DND-41 (cell line): ENCODE data around the gene SH3BGR.
A peak's percentile ranks its signal among the peaks of the same experiment; 100 is the strongest.
"Not testable (repeated sequence)": the region's sequence is repeated elsewhere in the genome, so short reads cannot be mapped to it uniquely, and the experiment has no call there.

ENCODE experiments used
- ATAC-seq: fragments of 200-7000 bp; cut with Tn5 transposase; 3 replicates; pipeline ENCODE4 v1.9.1; 2021; ENCODE audit warnings: low read depth; ENCODE audit not compliant: insufficient read depth
- DNase-seq: peaks from one replicate; pipeline ENCODE4 v3.0.0-alpha.2; 2020
- H2AFZ ChIP-seq: 2 replicates; pipeline ENCODE4 v1.6.0; 2012; ENCODE audit warnings: low read depth, low read length
- H3K27ac ChIP-seq: 2 replicates; pipeline ENCODE4 v1.5.1; 2012; ENCODE audit warnings: low read length, inconsistent platforms
- H3K27me3 ChIP-seq: fragments of 200-600 bp; sonication (generic); 2 replicates; pipeline ENCODE4 v1.6.0; 2012; ENCODE audit warnings: low read length, mild to moderate bottlenecking, inconsistent platforms; ENCODE audit not compliant: insufficient read depth, poor library complexity
- H3K36me3 ChIP-seq: 2 replicates; pipeline ENCODE4 v1.5.1; 2012; ENCODE audit warnings: low read length, inconsistent platforms; ENCODE audit not compliant: insufficient read depth
- H3K4me1 ChIP-seq: 2 replicates; pipeline ENCODE4 v1.5.1; 2012; ENCODE audit warnings: mild to moderate bottlenecking, low read length; ENCODE audit not compliant: insufficient read depth
- H3K4me2 ChIP-seq: 2 replicates; pipeline ENCODE4 v1.6.0; 2012; ENCODE audit warnings: mild to moderate bottlenecking, moderate library complexity, low read length, inconsistent platforms; ENCODE audit not compliant: insufficient read depth
- H3K4me3 ChIP-seq, 2 experiments: fragments of 200-600 bp in 1 of 2; shearing (Covaris generic) in 1 of 2; 2 replicates each; pipeline ENCODE4 v1.5.1; 2012 to 2016; ENCODE audit warnings: inconsistent platforms in 2 of 2, low read length in 2 of 2, mild to moderate bottlenecking in 2 of 2, low read depth in 1 of 2, moderate library complexity in 1 of 2
- H3K79me2 ChIP-seq: 2 replicates; pipeline ENCODE4 v1.6.0; 2012; ENCODE audit warnings: low read length, inconsistent platforms; ENCODE audit not compliant: insufficient read depth
- H3K9ac ChIP-seq: 2 replicates; pipeline ENCODE4 v1.6.0; 2012; ENCODE audit warnings: low read depth, mild to moderate bottlenecking, inconsistent platforms, low read length, moderate library complexity
- H3K9me3 ChIP-seq: 2 replicates; pipeline ENCODE4 v1.5.1; 2012; ENCODE audit warnings: low read length, moderate library complexity, mild to moderate bottlenecking, inconsistent platforms; ENCODE audit not compliant: insufficient read depth, severe bottlenecking
- H4K20me1 ChIP-seq: 2 replicates; pipeline ENCODE4 v1.6.0; 2012; ENCODE audit warnings: low read length; ENCODE audit not compliant: insufficient read depth
- EZH2 ChIP-seq: IDR thresholded peaks from 3 replicates; pipeline ENCODE4 v1.6.1; 2012; ENCODE audit warnings: borderline replicate concordance, low read depth, mild to moderate bottlenecking, moderate library complexity, low read length, inconsistent platforms; ENCODE audit not compliant: severe bottlenecking
- TF ChIP-seq, protein P1 (sequence below): IDR thresholded peaks from 2 replicates; pipeline ENCODE4 v1.5.1; 2012; ENCODE audit warnings: borderline replicate concordance, low read length, moderate library complexity, mild to moderate bottlenecking; ENCODE audit not compliant: poor library complexity, severe bottlenecking; ENCODE audit errors: extremely low read depth

Gene SH3BGR

DNA sequence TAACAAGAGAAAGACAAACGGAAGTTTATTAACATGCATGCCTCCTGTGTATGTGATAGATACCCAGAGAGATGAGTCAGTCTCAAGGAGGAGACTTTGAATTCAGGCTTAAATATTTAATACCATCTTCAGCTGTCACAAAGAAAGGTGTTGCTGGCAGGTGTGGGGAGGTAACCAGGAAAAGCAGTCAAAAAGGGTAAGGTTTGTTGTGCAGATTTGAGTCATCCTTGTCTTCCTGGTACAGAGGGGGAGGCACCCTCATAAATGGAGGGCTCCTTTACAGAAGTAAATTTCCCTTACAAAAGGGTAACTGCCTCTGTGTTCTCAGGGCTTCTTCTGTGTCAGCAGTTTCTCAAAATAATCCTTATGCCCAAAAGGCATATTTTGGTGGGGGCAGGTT lies 85.8 kb downstream of the SH3BGR start:
- TF ChIP-seq, protein P1, sequence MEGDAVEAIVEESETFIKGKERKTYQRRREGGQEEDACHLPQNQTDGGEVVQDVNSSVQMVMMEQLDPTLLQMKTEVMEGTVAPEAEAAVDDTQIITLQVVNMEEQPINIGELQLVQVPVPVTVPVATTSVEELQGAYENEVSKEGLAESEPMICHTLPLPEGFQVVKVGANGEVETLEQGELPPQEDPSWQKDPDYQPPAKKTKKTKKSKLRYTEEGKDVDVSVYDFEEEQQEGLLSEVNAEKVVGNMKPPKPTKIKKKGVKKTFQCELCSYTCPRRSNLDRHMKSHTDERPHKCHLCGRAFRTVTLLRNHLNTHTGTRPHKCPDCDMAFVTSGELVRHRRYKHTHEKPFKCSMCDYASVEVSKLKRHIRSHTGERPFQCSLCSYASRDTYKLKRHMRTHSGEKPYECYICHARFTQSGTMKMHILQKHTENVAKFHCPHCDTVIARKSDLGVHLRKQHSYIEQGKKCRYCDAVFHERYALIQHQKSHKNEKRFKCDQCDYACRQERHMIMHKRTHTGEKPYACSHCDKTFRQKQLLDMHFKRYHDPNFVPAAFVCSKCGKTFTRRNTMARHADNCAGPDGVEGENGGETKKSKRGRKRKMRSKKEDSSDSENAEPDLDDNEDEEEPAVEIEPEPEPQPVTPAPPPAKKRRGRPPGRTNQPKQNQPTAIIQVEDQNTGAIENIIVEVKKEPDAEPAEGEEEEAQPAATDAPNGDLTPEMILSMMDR: no peak
- no peak for TF ChIP-seq EZH2
- Histone ChIP-seq H3K4me2 (no peak overlapping the region), H3K36me3 (no peaks in the 10 kb centered on the region), H3K4me1 (no peaks in the 10 kb centered on the region), H3K9ac (no peak overlapping the region), H3K9me3 (no peaks in the 10 kb centered on the region), H3K4me3 (no peak overlapping the region), H3K27ac (no peak overlapping the region), H2AFZ (no peak overlapping the region), H3K27me3 (no peaks in the 10 kb centered on the region), H4K20me1 (no peaks in the 10 kb centered on the region), H3K79me2 (no peaks in the 10 kb centered on the region)
- no peak for DNase-seq
- no peak for ATAC-seq

DNA sequence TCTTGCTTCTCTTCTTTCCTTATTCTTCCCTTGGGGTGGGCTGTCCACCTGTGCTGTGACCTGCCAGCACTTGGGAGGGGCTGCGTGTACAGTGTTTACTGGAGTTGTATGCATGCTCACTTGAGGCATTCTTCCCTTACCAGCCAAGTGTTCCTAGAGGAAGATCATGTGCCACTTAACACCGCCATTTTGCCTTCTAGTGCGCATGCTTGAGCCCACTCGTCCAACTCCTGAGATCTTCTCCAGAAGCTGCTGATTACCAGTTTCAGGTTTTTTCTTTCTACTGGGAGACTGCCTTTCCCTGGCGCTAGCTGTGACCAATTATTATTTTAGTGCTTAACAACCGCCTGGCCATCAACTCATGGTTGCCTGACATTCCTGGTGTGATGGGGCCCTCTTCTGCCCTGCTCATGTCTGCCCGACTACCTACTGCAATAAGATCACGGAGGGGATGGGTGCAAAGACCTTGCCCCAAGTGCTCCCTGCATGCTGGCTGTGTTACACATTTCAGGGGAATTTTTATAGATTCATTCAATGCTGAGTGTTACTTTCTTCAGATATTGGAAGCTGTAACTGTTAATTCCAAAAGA lies 86.8 kb downstream of the SH3BGR start:
- ATAC-seq (no peak), DNase-seq (no peak)
- H3K9me3 ChIP-seq: no peaks in the 10 kb centered on the region
- TF ChIP-seq, protein P1: no peak
- TF ChIP-seq EZH2: no peak
- no peaks in the 10 kb centered on the region for H4K20me1 ChIP-seq
- H3K9ac ChIP-seq: no peak overlapping the region
- no peak overlapping the region for H3K4me3 ChIP-seq
- H3K4me2 ChIP-seq: no peak overlapping the region
- H3K4me1 ChIP-seq: no peaks in the 10 kb centered on the region
- no peaks in the 10 kb centered on the region for H3K79me2 ChIP-seq
- no peaks in the 10 kb centered on the region for H3K36me3 ChIP-seq
- H3K27ac ChIP-seq: no peak overlapping the region
- H3K27me3 ChIP-seq: no peaks in the 10 kb centered on the region
- H2AFZ ChIP-seq: no peak overlapping the region

DNA sequence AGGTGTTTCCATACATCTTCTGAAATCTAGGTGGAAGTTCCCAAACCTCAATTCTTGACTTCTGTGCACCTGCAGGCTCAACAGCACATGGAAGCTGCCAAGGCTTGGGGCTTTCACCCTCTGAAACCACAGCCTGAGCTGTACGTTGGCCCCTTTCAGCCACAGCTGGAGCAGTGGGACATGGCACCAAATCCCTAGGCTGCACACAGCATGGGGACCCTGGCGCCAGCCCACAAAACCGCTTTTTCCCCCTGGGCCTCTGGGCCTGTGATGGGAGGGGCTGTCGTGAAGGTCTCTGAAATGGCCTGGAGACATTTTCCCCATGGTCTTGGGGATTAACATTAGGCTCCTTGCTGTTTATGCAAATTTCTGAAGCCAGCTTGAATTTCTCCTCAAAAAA lies 88.6 kb downstream of the SH3BGR start:
- not testable (repeated sequence) for H3K27ac ChIP-seq, ATAC-seq, H3K9me3 ChIP-seq, H3K4me3 ChIP-seq, H2AFZ ChIP-seq, H3K36me3 ChIP-seq, H3K9ac ChIP-seq, H4K20me1 ChIP-seq, H3K4me1 ChIP-seq, H3K27me3 ChIP-seq, H3K79me2 ChIP-seq, H3K4me2 ChIP-seq
- DNase-seq: peak; percentile 10

DNA sequence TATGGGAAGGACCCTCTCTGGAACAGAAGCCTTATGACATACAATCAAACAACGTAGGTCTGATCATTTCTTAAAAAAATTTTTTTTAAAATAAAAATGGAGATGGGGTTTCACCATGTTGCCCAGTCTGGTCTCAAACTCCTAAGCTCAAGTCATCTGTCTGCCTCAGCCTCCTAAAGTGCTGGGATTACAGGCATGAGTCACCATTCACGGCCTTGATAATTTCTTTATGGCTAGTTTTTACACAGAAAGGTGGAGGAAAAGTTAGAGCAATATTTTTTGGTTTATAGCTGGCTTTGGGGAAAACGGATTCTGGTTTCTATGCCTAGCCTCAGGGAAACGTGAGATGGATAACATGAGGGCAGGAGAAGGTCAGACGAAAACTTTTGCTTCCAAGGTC lies 91.0 kb downstream of the SH3BGR start:
- Histone ChIP-seq H3K4me3 (no peak overlapping the region), H3K27ac (no peak overlapping the region), H3K79me2 (no peaks in the 10 kb centered on the region), H3K36me3 (no peaks in the 10 kb centered on the region), H3K4me1 (no peaks in the 10 kb centered on the region), H3K9ac (no peak overlapping the region), H4K20me1 (no peaks in the 10 kb centered on the region), H3K27me3 (no peaks in the 10 kb centered on the region), H3K9me3 (no peaks in the 10 kb centered on the region), H2AFZ (no peak overlapping the region), H3K4me2 (no peak overlapping the region)
- ATAC-seq (no peak), DNase-seq (no peak)
- TF ChIP-seq, protein P1: no peak
- TF ChIP-seq EZH2: no peak
